Progenitor cell of endocrine pancreas (in vitro differentiated cells): ENCODE data around the gene ABHD12B. TPM values are rescaled to one million over a fixed set of nuclear protein-coding genes. Genes with fewer than 3 reads are reported as not detected.
"Not testable (repeated sequence)": the region's sequence is repeated elsewhere in the genome, so short reads cannot be mapped to it uniquely, and the experiment has no call there.

Experiments
- DNase-seq: peaks from one replicate; pipeline ENCODE4 v3.0.0; 2021; ENCODE audit warnings: low spot score; ENCODE audit not compliant: unreplicated experiment
- H3K27ac Mint-ChIP-seq: 2 replicates; pipeline ENCODE4 v1.8.0; 2021; ENCODE audit warnings: mild to moderate bottlenecking, moderate library complexity, mixed read lengths
- H3K27me3 Mint-ChIP-seq: 2 replicates; pipeline ENCODE4 v1.8.0; 2021; ENCODE audit warnings: mixed read lengths
- H3K36me3 Mint-ChIP-seq: 2 replicates; pipeline ENCODE4 v1.8.0; 2022; ENCODE audit warnings: mixed read lengths; ENCODE audit not compliant: insufficient read depth
- H3K4me1 Mint-ChIP-seq: 2 replicates; pipeline ENCODE4 v1.8.0; 2021; ENCODE audit warnings: low read depth, mixed read lengths
- H3K4me3 Mint-ChIP-seq: 2 replicates; pipeline ENCODE4 v1.8.0; 2021; ENCODE audit warnings: low read depth, mild to moderate bottlenecking, moderate library complexity, mixed read lengths
- H3K9me3 Mint-ChIP-seq: 2 replicates; pipeline ENCODE4 v1.8.0; 2021; ENCODE audit warnings: low read depth, mixed read lengths
- CTCF ChIP-seq: fragments of 200-600 bp; sonication (generic); IDR thresholded peaks from one replicate; pipeline ENCODE4 v1.5.0; 2021; ENCODE audit warnings: antibody characterized with exemption, mild to moderate bottlenecking; ENCODE audit not compliant: unreplicated experiment
- total RNA-seq: library from RNA; stranded (reverse); gene quantifications from 2 replicates; pipeline ENCODE4 v1.2.1, GENCODE V29; 2021

The ABHD12B gene
- total RNA-seq, 1 donor from 2014 or later, result not detected

DNA sequence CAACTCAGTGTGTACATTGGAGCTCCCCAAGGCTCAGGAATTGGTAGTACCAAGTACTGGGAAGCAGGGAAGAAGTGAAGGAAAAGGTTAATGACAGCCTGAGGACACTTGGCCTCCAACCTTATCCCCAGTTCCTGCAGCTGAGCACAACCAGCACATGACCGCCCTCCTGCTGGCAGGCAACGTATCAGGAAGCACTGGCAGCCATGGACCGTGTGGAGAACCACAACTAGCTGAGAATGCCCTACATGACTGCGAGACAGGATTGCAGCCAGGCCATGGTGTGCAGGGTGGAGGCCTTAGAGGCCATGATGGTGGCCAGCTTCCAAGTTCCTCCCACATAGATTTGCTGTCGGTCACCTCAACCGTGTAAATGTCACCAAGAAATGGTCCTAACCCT is 45.6 kb downstream of the ABHD12B start:
- Mint-ChIP-seq H3K4me1 (peaks cover 1% of the 10 kb centered on the region), H3K27ac (no peak overlapping the region), H3K36me3 (no peaks in the 10 kb centered on the region), H3K9me3 (no peaks in the 10 kb centered on the region), H3K27me3 (no peaks in the 10 kb centered on the region), H3K4me3 (no peak overlapping the region)
- TF ChIP-seq CTCF, result no peak
- no peak for DNase-seq

DNA sequence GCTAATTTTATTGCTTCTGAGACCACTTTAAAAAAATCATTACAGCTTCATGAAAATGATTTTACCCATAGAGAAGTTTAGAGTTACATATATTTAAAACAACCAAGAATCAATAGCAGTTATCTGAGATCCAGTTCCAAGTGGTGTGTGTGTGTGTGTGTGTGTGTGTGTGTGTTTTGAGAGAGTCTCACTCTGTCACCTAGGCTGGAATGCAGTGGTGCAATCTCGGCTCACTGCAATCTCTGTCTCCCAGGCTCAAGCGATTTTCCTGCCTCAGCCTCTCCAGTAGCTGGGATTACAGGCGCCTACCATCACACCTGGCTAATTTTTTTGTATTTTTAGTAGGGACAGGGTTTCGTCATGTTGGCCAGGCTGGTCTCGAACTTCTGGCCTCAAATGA is 47.7 kb downstream of the ABHD12B start:
- H3K9me3 Mint-ChIP-seq, H3K4me1 Mint-ChIP-seq, H3K4me3 Mint-ChIP-seq, H3K27me3 Mint-ChIP-seq, DNase-seq, H3K27ac Mint-ChIP-seq, H3K36me3 Mint-ChIP-seq: not testable (repeated sequence)

DNA sequence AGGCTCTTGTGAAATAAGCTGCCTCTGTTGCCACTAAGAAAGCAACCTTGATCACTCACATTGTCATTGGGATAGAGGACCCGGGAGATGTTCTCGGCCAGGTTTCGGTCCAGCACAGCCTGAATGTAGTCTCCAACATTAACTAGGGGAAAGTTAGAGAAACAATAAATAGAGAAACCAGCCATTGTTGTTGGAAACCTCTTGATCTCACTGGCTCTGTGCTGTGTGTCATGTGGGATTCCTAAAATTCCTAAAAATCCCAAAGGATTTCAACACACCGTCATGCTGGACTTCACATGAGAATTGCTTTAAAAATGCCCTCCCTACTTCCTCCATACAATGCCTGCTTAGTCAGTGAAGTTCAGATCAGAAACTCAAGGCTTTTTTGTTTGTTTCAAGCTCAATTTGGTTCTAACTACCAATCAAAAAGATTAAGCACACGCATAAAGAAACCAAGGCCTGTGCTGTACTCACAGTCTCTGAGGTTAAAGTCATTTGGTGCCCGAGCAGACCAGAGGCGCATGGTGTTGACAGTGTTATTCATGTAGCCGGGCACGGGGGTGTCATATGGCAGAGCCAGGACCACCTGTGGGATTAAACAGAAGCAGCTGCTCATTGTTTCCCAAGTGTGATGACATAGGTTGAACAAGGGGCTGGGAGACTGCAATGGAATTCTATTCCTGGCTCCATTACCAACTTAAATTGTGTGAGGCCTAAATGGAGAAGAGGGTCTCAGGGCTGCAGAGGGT is 48.8 kb downstream of the ABHD12B start:
- no peak overlapping the region for H3K27ac Mint-ChIP-seq
- no peaks in the 10 kb centered on the region for H3K36me3 Mint-ChIP-seq
- H3K4me1 Mint-ChIP-seq, result peaks cover 1% of the 10 kb centered on the region
- no peak for TF ChIP-seq CTCF
- DNase-seq, result no peak
- no peaks in the 10 kb centered on the region for H3K9me3 Mint-ChIP-seq
- no peak overlapping the region for H3K4me3 Mint-ChIP-seq
- no peaks in the 10 kb centered on the region for H3K27me3 Mint-ChIP-seq

GRCh38 chr14:50922803-50923202 is 51.0 kb downstream of the ABHD12B start:
- H3K4me1 Mint-ChIP-seq, result peaks cover 1% of the 10 kb centered on the region
- no peaks in the 10 kb centered on the region for H3K27me3 Mint-ChIP-seq
- H3K4me3 Mint-ChIP-seq, result no peak overlapping the region
- H3K27ac Mint-ChIP-seq, result no peak overlapping the region
- DNase-seq, result no peak
- no peaks in the 10 kb centered on the region for H3K9me3 Mint-ChIP-seq
- TF ChIP-seq CTCF, result no peak
- H3K36me3 Mint-ChIP-seq, result no peaks in the 10 kb centered on the region

GRCh38 chr14:50924236-50924635 is 52.4 kb downstream of the ABHD12B start:
- no peak overlapping the region for H3K27ac Mint-ChIP-seq

More at GRCh38 chr14:50924236-50924635, 52.4 kb downstream of the ABHD12B start:
- TF ChIP-seq CTCF, result no peak
- peaks cover 1% of the 10 kb centered on the region for H3K4me1 Mint-ChIP-seq
- no peaks in the 10 kb centered on the region for H3K27me3 Mint-ChIP-seq
- H3K4me3 Mint-ChIP-seq, result no peak overlapping the region
- no peaks in the 10 kb centered on the region for H3K9me3 Mint-ChIP-seq
- H3K36me3 Mint-ChIP-seq, result no peaks in the 10 kb centered on the region
- no peak for DNase-seq
